Upper lobe of left lung (tissue), 6 donors: Measurements from ENCODE around the gene SZRD1. TPM values are rescaled to one million over a fixed set of nuclear protein-coding genes. Genes with fewer than 3 reads are reported as not detected.

Experiments
- ATAC-seq, 2 donors: fragments of 200-7000 bp; cut with Tn5 transposase; one replicate each; pipeline ENCODE4 v1.9.1; 2022; ENCODE audit warnings: mild to moderate bottlenecking in 2 of 2, moderate library complexity in 2 of 2; ENCODE audit not compliant: low FRiP score in 2 of 2
- DNase-seq, 2 donors: peaks; one replicate each; pipeline ENCODE4 v3.0.0-alpha.2; 2019 to 2020
- H3K27ac ChIP-seq, 4 donors: fragments of 200-600 bp; sonication (generic); one replicate each; pipeline ENCODE4 v1.5.1; 2016 to 2019
- H3K27me3 ChIP-seq, 4 donors: fragments of 200-600 bp; sonication (generic); one replicate each; pipeline ENCODE4 v1.5.1; 2017 to 2019
- H3K36me3 ChIP-seq, 4 donors: fragments of 200-600 bp; sonication (generic); one replicate each; pipeline ENCODE4 v1.5.1; 2016 to 2019
- H3K4me1 ChIP-seq, 4 donors: fragments of 200-600 bp; sonication (generic); one replicate each; pipeline ENCODE4 v1.5.1; 2018 to 2019
- H3K4me3 ChIP-seq, 4 donors: fragments of 200-600 bp; sonication (generic); one replicate each; pipeline ENCODE4 v1.5.1; 2017 to 2019; ENCODE audit warnings: mild to moderate bottlenecking in 2 of 4, moderate library complexity in 1 of 4
- H3K9me3 ChIP-seq, 4 donors: fragments of 200-600 bp; sonication (generic); one replicate each; pipeline ENCODE4 v1.5.1; 2018 to 2019
- CTCF ChIP-seq, 6 experiments: fragments of 450-650 bp in 4 of 6; fragments of 200-600 bp in 2 of 6; sonication (generic) in 2 of 6; IDR thresholded peaks; one replicate each; pipeline ENCODE4 v1.5.1; 2016 to 2019; ENCODE audit warnings: antibody characterized with exemption in 6 of 6
- EP300 ChIP-seq, 4 donors: sonication (generic); formaldehyde crosslinking; IDR thresholded peaks; one replicate each; pipeline ENCODE4 v1.5.1; 2017; ENCODE audit warnings: antibody characterized with exemption in 4 of 4, control low read depth in 2 of 4
- POLR2A ChIP-seq, 4 donors: fragments of 450-650 bp; IDR thresholded peaks; one replicate each; pipeline ENCODE4 v1.5.1; 2016 to 2017; ENCODE audit warnings: antibody characterized with exemption in 4 of 4, mild to moderate bottlenecking in 2 of 4
- POLR2AphosphoS5 ChIP-seq, 2 donors: sonication (generic); formaldehyde crosslinking; IDR thresholded peaks; one replicate each; pipeline ENCODE4 v1.5.1; 2017; ENCODE audit warnings: antibody characterized with exemption in 2 of 2
- WGBS, 2 donors: methylation state at CpG; one replicate each; pipeline ENCODE4 v1.1.5; 2017 to 2018; 5-methylcytosine and 5-hydroxymethylcytosine counted together
- total RNA-seq, 6 donors: library from RNA; depleted of rRNA in 4 of 6; stranded (reverse); fragments of >200 nt in 4 of 6; gene quantifications; one replicate each; pipeline versions ENCODE4 v1.1.0 to v1.2.1, GENCODE V29; 2016 to 2021
- donor health status: DM: no; HTN: no; CAD: no; lungs with moderate emphysema.
- donor health status: DM: no; HTN: yes; CAD: no; lungs with severe emphysema.

Gene SZRD1
- total RNA-seq, 6 donors from 2014 or later, result 30.4 to 136 (median 58.3) TPM

- Histone ChIP-seq H3K9me3 (no peaks in the 10 kb centered on the region), H3K27ac (no peak overlapping the region), H3K4me3 (no peak overlapping the region), H3K36me3 (peaks cover 15 to 67% (median 43%) of the 10 kb centered on the region in 4 donors), H3K27me3 (no peaks in the 10 kb centered on the region), H3K4me1 (peaks cover 31 to 47% (median 38%) of the 10 kb centered on the region in 4 donors)
- DNase-seq (no peak), ATAC-seq (no peak)
- 93 to 95% methylated on average over 11 to 13 of the region's 13 CpGs for WGBS, 2 donors
- no peak for TF ChIP-seq CTCF (IDR thresholded peaks at IDR 0.05)
- TF ChIP-seq POLR2AphosphoS5 (IDR thresholded peaks at IDR 0.05), result no peak
- TF ChIP-seq POLR2A (IDR thresholded peaks at IDR 0.05), result no peak
- TF ChIP-seq EP300 (IDR thresholded peaks at IDR 0.05), result no peak
Observed at GRCh38 chr1:16394977-16395376, 27.9 kb downstream of the SZRD1 start.

- Histone ChIP-seq H3K4me3 (no peak overlapping the region), H3K9me3 (no peaks in the 10 kb centered on the region), H3K27me3 (no peaks in the 10 kb centered on the region), H3K27ac (peak overlapping the region in 3 of 4 donors; percentile 0 to 22 (median 6)), H3K4me1 (peaks cover 17 to 33% (median 24%) of the 10 kb centered on the region in 4 donors), H3K36me3 (peaks cover 15 to 69% (median 43%) of the 10 kb centered on the region in 4 donors)
- 69 to 75% methylated on average over 6 to 7 of the region's 7 CpGs for WGBS, 2 donors
- no peak for TF ChIP-seq CTCF (IDR thresholded peaks at IDR 0.05)
- TF ChIP-seq EP300 (IDR thresholded peaks at IDR 0.05), result no peak
- DNase-seq (no peak), ATAC-seq (no peak)
Observed at GRCh38 chr1:16396591-16396990, 29.5 kb downstream of the SZRD1 start.

GRCh38 chr1:16397120-16397519 lies 30.1 kb downstream of the SZRD1 start:
- no peak for ATAC-seq
- H3K27me3 ChIP-seq, result no peaks in the 10 kb centered on the region
- no peaks in the 10 kb centered on the region for H3K9me3 ChIP-seq
- TF ChIP-seq POLR2A (IDR thresholded peaks at IDR 0.05), result no peak
- TF ChIP-seq POLR2AphosphoS5 (IDR thresholded peaks at IDR 0.05), result no peak
- H3K4me3 ChIP-seq, result no peak overlapping the region
- WGBS, 2 donors, result 44 to 49% methylated on average over 5 of the region's 5 CpGs
- DNase-seq, result no peak
- H3K4me1 ChIP-seq, result peaks cover 12 to 28% (median 19%) of the 10 kb centered on the region in 4 donors
- H3K27ac ChIP-seq, result peak overlapping the region in 3 of 4 donors; percentile 0 to 22 (median 6)
- peaks cover 15 to 69% (median 43%) of the 10 kb centered on the region in 4 donors for H3K36me3 ChIP-seq

- ATAC-seq (no peak), DNase-seq (no peak)
- no peak for TF ChIP-seq POLR2A (IDR thresholded peaks at IDR 0.05)
- no peak for TF ChIP-seq CTCF (IDR thresholded peaks at IDR 0.05)
- TF ChIP-seq POLR2AphosphoS5 (IDR thresholded peaks at IDR 0.05), result no peak
- H3K4me3 ChIP-seq, result no peak overlapping the region
- no peaks in the 10 kb centered on the region for H3K9me3 ChIP-seq
- peaks cover 15 to 65% (median 41%) of the 10 kb centered on the region in 4 donors for H3K36me3 ChIP-seq
- no peak overlapping the region for H3K27ac ChIP-seq
- WGBS, 2 donors, result 90 to 98% methylated on average over 4 to 5 of the region's 5 CpGs
- H3K4me1 ChIP-seq, result peaks cover 0 to 17% (median 7%) of the 10 kb centered on the region in 4 donors
- no peaks in the 10 kb centered on the region for H3K27me3 ChIP-seq
Observed at GRCh38 chr1:16398371-16398953, 31.4 kb downstream of the SZRD1 start.

- WGBS, 2 donors, result 77 to 87% methylated on average over 10 of the region's 10 CpGs
- Histone ChIP-seq H3K4me3 (no peak overlapping the region), H3K27me3 (no peaks in the 10 kb centered on the region), H3K9me3 (no peaks in the 10 kb centered on the region), H3K36me3 (peaks cover 0 to 24% (median 6%) of the 10 kb centered on the region in 4 donors), H3K27ac (no peak overlapping the region), H3K4me1 (no peaks in the 10 kb centered on the region)
- DNase-seq (no peak), ATAC-seq (no peak)
- TF ChIP-seq CTCF (IDR thresholded peaks at IDR 0.05) (no peak), POLR2A (IDR thresholded peaks at IDR 0.05) (no peak), EP300 (IDR thresholded peaks at IDR 0.05) (no peak), POLR2AphosphoS5 (IDR thresholded peaks at IDR 0.05) (no peak)
Observed at GRCh38 chr1:16402742-16403141, 35.7 kb downstream of the SZRD1 start.
